CD8-positive, alpha-beta memory T cell (primary cell): Measurements from ENCODE around the gene NPTXR. TPM values are rescaled to one million over a fixed set of nuclear protein-coding genes. Genes with fewer than 3 reads are reported as not detected.

ENCODE experiments used
- polyA plus RNA-seq: library from polyadenylated mRNA; unstranded; fragments of 300-500 nt; fragmentation: Illumina TruSeq; gene quantifications from one replicate; pipeline ENCODE4 v1.2.3, GENCODE V29; 2021
- total RNA-seq, 2 experiments: library from RNA; stranded (reverse); gene quantifications; one replicate each; pipeline ENCODE4 v1.2.3, GENCODE V29; 2021

Gene NPTXR
- total and polyA plus RNA-seq, 3 experiments from 2014 or later = 1.0 to 6.3 (median 5.9) TPM

Other genes starting within 250 kb of the NPTXR start
- gene FAM227A, start 187.6 kb downstream of the NPTXR start, total RNA-seq = under 1 TPM; 0.75 to 0.92 TPM
- gene FAM227A, start 187.6 kb downstream of the NPTXR start, polyA plus RNA-seq = 0.08 TPM
- gene CBY1, start 187.4 kb downstream of the NPTXR start, total RNA-seq = 10 to 100 TPM; 14.0 to 15.1 TPM
- 7.6 TPM for gene CBY1, start 187.4 kb downstream of the NPTXR start, polyA plus RNA-seq
- 100 to 1,000 TPM; 207 to 210 TPM for gene TOMM22, start 162.1 kb downstream of the NPTXR start, total RNA-seq
- gene TOMM22, start 162.1 kb downstream of the NPTXR start, polyA plus RNA-seq = 61.4 TPM
- 10 to 100 TPM; 86.0 to 96.4 TPM for gene JOSD1, start 143.1 kb downstream of the NPTXR start, total RNA-seq
- 9.3 TPM for gene JOSD1, start 143.1 kb downstream of the NPTXR start, polyA plus RNA-seq
- gene GTPBP1, start 138.1 kb downstream of the NPTXR start, total RNA-seq = 10 to 100 TPM; 62.7 to 63.7 TPM
- gene GTPBP1, start 138.1 kb downstream of the NPTXR start, polyA plus RNA-seq = 28.2 TPM
- 100 to 1,000 TPM; 168 to 185 TPM for gene SUN2, start 88.0 kb downstream of the NPTXR start, total RNA-seq
- 753 TPM for gene SUN2, start 88.0 kb downstream of the NPTXR start, polyA plus RNA-seq
- gene DNAL4, start 49.9 kb downstream of the NPTXR start, total RNA-seq = 1 to 10 TPM; 9.1 to 9.6 TPM
- 12.3 TPM for gene DNAL4, start 49.9 kb downstream of the NPTXR start, polyA plus RNA-seq
- gene CBX6, start 28.2 kb upstream of the NPTXR start, total RNA-seq = 100 to 1,000 TPM; 159 to 171 TPM
- 10.8 TPM for gene CBX6, start 28.2 kb upstream of the NPTXR start, polyA plus RNA-seq
- not detected for gene APOBEC3A, start 113.6 kb upstream of the NPTXR start, total RNA-seq
- not detected for gene APOBEC3A, start 113.6 kb upstream of the NPTXR start, polyA plus RNA-seq
- gene APOBEC3B, start 138.3 kb upstream of the NPTXR start, total RNA-seq = 1 to 10 TPM; 6.7 to 7.3 TPM
- gene APOBEC3B, start 138.3 kb upstream of the NPTXR start, polyA plus RNA-seq = 0.55 TPM
- gene APOBEC3C, start 170.2 kb upstream of the NPTXR start, total RNA-seq = 100 to 1,000 TPM; 133 to 138 TPM
- gene APOBEC3C, start 170.2 kb upstream of the NPTXR start, polyA plus RNA-seq = 255 TPM
- gene APOBEC3D, start 177.1 kb upstream of the NPTXR start, total RNA-seq = 10 to 100 TPM; 40.8 to 41.3 TPM
- gene APOBEC3D, start 177.1 kb upstream of the NPTXR start, polyA plus RNA-seq = 20.1 TPM
- 10 to 100 TPM; 28.4 to 30.1 TPM for gene APOBEC3F, start 196.8 kb upstream of the NPTXR start, total RNA-seq
- gene APOBEC3F, start 196.8 kb upstream of the NPTXR start, polyA plus RNA-seq = 20.5 TPM
- gene APOBEC3G, start 233.2 kb upstream of the NPTXR start, total RNA-seq = 100 to 1,000 TPM; 158 to 165 TPM
- 256 TPM for gene APOBEC3G, start 233.2 kb upstream of the NPTXR start, polyA plus RNA-seq